Loucy (cell line): Measurements from ENCODE around the gene TMEM245.

Experiments
- H2AFZ ChIP-seq: fragments of 200-600 bp; sonication (generic); 2 replicates; pipeline ENCODE4 v1.6.0; 2016; ENCODE audit warnings: antibody characterized with exemption, mild to moderate bottlenecking, low read length, moderate library complexity
- H3F3A ChIP-seq: fragments of 200-600 bp; 2 replicates; pipeline ENCODE4 v1.6.0; 2016; ENCODE audit warnings: antibody characterized with exemption, low read depth, mild to moderate bottlenecking
- H3K27me3 ChIP-seq: fragments of 200-600 bp; sonication (generic); 2 replicates; pipeline ENCODE4 v1.6.1; 2014; ENCODE audit warnings: low read length, mild to moderate bottlenecking; ENCODE audit not compliant: insufficient read depth, poor library complexity, severe bottlenecking
- H3K36me3 ChIP-seq: fragments of 200-600 bp; sonication (generic); 2 replicates; pipeline ENCODE4 v1.6.1; 2016; ENCODE audit warnings: low read length; ENCODE audit not compliant: insufficient read depth
- H3K4me1 ChIP-seq: fragments of 200-600 bp; sonication (generic); 2 replicates; pipeline ENCODE4 v1.5.1; 2014; ENCODE audit warnings: low read length, mild to moderate bottlenecking; ENCODE audit not compliant: insufficient read depth, poor library complexity, severe bottlenecking
- H3K4me2 ChIP-seq: fragments of 200-600 bp; sonication (generic); 2 replicates; pipeline ENCODE4 v1.6.0; 2014; ENCODE audit warnings: antibody characterized with exemption, low read length, low read depth, mild to moderate bottlenecking; ENCODE audit not compliant: poor library complexity, severe bottlenecking
- H3K4me3 ChIP-seq: fragments of 200-600 bp; sonication (generic); 2 replicates; pipeline ENCODE4 v1.5.1; 2014; ENCODE audit warnings: low read length, mild to moderate bottlenecking, mixed read lengths; ENCODE audit not compliant: poor library complexity, severe bottlenecking
- H3K79me2 ChIP-seq: fragments of 200-600 bp; sonication (generic); 2 replicates; pipeline ENCODE4 v1.6.1; 2014; ENCODE audit warnings: low read length; ENCODE audit not compliant: insufficient read depth
- H3K9ac ChIP-seq: fragments of 200-600 bp; sonication (generic); 2 replicates; pipeline ENCODE4 v1.6.0; 2014; ENCODE audit warnings: mild to moderate bottlenecking, low read depth, low read length, moderate library complexity; ENCODE audit not compliant: poor library complexity, severe bottlenecking
- H3K9me2 ChIP-seq: fragments of 200-600 bp; sonication (generic); replicated peaks from 2 replicates; pipeline ENCODE4 v1.6.1; 2016; ENCODE audit warnings: low read depth, low read length, mixed read lengths
- H3K9me3 ChIP-seq: fragments of 200-600 bp; sonication (generic); 2 replicates; pipeline ENCODE4 v1.6.1; 2014; ENCODE audit warnings: mild to moderate bottlenecking, antibody characterized with exemption, low read length, low read depth; ENCODE audit not compliant: insufficient read depth
- H4K20me1 ChIP-seq: fragments of 200-600 bp; sonication (generic); 2 replicates; pipeline ENCODE4 v1.6.0; 2014; ENCODE audit warnings: antibody characterized with exemption, low read length, mild to moderate bottlenecking; ENCODE audit not compliant: insufficient read depth, poor library complexity, severe bottlenecking
- CTCF ChIP-seq: fragments of 200-600 bp; sonication (generic); conservative IDR thresholded peaks from 2 replicates; pipeline ENCODE4 v1.5.1; 2014; ENCODE audit warnings: mild to moderate bottlenecking, antibody characterized with exemption, low read length
- EZH2phosphoT487 ChIP-seq: fragments of 200-600 bp; IDR thresholded peaks from 2 replicates; pipeline ENCODE4 v1.6.1; 2018; ENCODE audit warnings: antibody characterized with exemption, mild to moderate bottlenecking, moderate library complexity, borderline replicate concordance

TMEM245 gene

GRCh38 chr9:109047259-109047658 is 72.5 kb downstream of the TMEM245 start:
- Histone ChIP-seq H3K9me2 (no peaks in the 10 kb centered on the region), H2AFZ (no peak overlapping the region), H3K27me3 (no peaks in the 10 kb centered on the region), H3K36me3 (peaks cover 84% of the 10 kb centered on the region), H3K9ac (no peak overlapping the region), H3K4me3 (no peak overlapping the region), H3K79me2 (no peaks in the 10 kb centered on the region), H4K20me1 (no peaks in the 10 kb centered on the region), H3F3A (no peaks in the 10 kb centered on the region), H3K9me3 (peaks cover 2% of the 10 kb centered on the region; the same call in 1 of the 2 replicates), H3K4me2 (no peak overlapping the region), H3K4me1 (no peaks in the 10 kb centered on the region)
- no peak for TF ChIP-seq CTCF
- no peak for TF ChIP-seq EZH2phosphoT487

GRCh38 chr9:109046346-109046745 is 73.4 kb downstream of the TMEM245 start:
- Histone ChIP-seq H3F3A (no peaks in the 10 kb centered on the region), H3K4me1 (no peaks in the 10 kb centered on the region), H4K20me1 (no peaks in the 10 kb centered on the region), H2AFZ (no peak overlapping the region), H3K9me3 (peaks cover 5% of the 10 kb centered on the region; the same call in 1 of the 2 replicates), H3K4me3 (no peak overlapping the region), H3K9me2 (no peaks in the 10 kb centered on the region), H3K79me2 (no peaks in the 10 kb centered on the region), H3K9ac (no peak overlapping the region), H3K4me2 (no peak overlapping the region), H3K36me3 (peaks cover 89% of the 10 kb centered on the region), H3K27me3 (no peaks in the 10 kb centered on the region)
- TF ChIP-seq CTCF (no peak), EZH2phosphoT487 (no peak)

GRCh38 chr9:109043578-109043977 is 76.2 kb downstream of the TMEM245 start:
- Histone ChIP-seq H3K79me2 (no peaks in the 10 kb centered on the region), H3K36me3 (peaks cover 72% of the 10 kb centered on the region), H2AFZ (no peak overlapping the region), H3K9me2 (0 out of 2 replicates have a peak, but pooled peaks cover 4% of the 10 kb centered on the region), H3K4me1 (no peaks in the 10 kb centered on the region), H3K9ac (no peak overlapping the region), H3K4me3 (no peak overlapping the region), H3K4me2 (no peak overlapping the region), H3K9me3 (peaks cover 5% of the 10 kb centered on the region; the same call in 1 of the 2 replicates), H3K27me3 (no peaks in the 10 kb centered on the region), H3F3A (no peaks in the 10 kb centered on the region), H4K20me1 (no peaks in the 10 kb centered on the region)
- TF ChIP-seq EZH2phosphoT487, result no peak

- Histone ChIP-seq H3K9ac (no peak overlapping the region), H3K4me3 (no peak overlapping the region), H3K4me2 (no peak overlapping the region), H3K27me3 (no peaks in the 10 kb centered on the region), H3K9me3 (peaks cover 5% of the 10 kb centered on the region; the same call in 1 of the 2 replicates), H3K36me3 (peaks cover 65% of the 10 kb centered on the region), H3K4me1 (no peaks in the 10 kb centered on the region), H3K9me2 (0 out of 2 replicates have a peak, but pooled peaks cover 4% of the 10 kb centered on the region), H3F3A (no peaks in the 10 kb centered on the region), H3K79me2 (no peaks in the 10 kb centered on the region), H4K20me1 (no peaks in the 10 kb centered on the region), H2AFZ (no peak overlapping the region)
- TF ChIP-seq EZH2phosphoT487, result no peak
- TF ChIP-seq CTCF, result no peak
These were observed 79.2 kb downstream of the TMEM245 start for GRCh38 chr9:109040571-109040970.
